Activated T-helper 1 cell treated with Interleukin-2 at 50 U/mL for 16 hours (primary cell): ENCODE measurements around the gene GPHA2.

Source experiments
- DNase-seq: peaks from one replicate; pipeline ENCODE4 v3.0.0-alpha.2; 2020; ENCODE audit warnings: low read depth

Gene GPHA2

DNA sequence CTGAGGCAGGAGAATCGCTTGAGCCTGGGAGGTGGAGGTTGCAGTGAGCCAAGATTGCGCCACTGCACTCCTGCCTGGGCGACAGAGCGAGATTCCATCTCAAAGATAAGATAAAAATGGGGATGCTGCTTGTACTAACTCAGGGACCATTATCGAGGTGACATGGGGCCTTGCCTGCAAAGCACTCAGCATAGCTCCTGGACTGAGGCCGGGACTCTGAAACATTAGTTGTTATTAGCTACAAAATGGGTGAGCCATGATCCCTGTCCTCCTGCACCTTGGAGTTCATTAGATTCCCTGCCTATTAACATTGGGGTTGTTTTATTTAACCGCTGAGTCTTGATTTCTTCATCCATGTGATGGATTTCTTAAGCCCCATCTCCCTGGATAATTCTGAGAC, 6.1 kb downstream of the GPHA2 start:
- DNase-seq = no peak

DNA sequence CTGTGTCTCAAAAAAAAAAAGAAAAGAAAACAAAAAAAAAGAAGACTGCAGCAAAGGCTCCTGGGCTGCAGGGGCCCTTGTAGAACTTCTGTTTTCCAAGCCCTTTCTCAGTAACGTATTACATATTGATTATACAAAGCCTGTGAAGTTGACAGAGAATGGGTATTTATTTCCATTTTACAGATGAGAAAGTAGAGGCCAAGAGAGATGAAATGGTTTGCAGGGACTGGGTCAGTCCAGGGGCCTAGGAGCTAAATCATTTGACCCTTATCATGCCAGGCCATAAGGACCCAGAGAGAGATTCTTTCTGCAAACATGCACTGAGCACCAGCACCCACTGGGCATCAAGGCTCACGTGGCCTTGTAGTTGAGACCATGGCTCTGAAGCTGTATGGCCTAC, 6.7 kb downstream of the GPHA2 start:
- no peak for DNase-seq

DNA sequence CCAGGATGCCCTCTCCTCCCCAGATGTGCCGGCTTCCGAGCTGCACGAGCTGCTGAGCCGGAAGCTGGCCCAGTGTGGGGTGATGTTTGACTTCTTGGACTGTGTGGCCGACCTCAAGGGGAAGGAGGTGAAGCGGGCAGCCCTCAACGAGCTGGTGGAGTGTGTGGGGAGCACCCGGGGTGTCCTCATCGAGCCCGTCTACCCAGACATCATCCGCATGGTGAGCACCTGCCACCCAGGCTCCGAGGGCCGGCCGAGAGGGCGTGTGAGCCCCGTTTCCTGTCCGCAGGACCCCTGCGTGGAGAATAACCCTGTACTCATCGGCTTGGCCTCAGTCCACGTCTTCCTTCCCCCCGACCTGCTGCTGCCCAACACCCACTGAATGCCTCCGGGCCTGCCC, 9.0 kb downstream of the GPHA2 start:
- no peak for DNase-seq

DNA sequence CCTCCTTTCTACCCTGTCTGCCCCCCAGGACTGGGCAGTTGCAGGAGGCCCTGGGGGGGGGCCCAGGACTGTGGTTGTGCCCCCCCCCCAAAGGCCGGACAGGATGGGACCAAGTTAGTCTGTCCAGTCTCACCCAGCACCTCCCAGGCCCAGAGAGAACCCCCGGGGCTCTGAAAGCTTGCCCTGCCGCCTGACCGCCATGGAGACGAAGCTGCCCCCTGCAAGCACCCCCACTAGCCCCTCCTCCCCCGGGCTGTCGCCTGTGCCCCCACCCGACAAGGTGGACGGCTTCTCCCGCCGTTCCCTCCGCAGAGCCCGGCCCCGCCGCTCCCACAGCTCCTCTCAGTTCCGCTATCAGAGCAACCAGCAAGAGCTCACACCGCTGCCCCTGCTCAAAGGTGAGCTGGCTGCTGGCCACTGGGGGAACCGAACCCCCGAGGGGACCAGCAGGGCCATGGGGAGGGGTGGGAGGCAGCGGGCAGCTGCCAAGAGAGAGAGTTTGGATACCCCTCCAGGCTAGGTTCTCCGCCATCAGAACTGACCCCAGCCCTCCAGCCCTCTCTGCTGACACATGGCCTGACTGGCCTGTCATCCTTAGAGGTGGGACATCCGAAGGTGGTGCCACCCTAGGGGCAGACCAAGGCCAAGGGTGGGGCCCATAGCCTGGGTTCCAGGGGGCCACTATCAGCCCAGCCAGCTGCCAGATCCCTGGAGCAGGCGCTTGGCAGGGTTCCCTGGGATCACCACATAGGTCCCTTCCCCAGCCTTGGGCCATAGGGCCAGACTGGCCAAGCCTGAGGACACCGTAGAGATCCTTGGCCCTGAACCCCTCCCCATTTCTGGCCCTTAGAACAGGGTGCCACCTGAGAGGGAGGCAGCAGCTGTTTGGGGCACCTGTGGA, 9.9 kb downstream of the GPHA2 start:
- DNase-seq = no peak

DNA sequence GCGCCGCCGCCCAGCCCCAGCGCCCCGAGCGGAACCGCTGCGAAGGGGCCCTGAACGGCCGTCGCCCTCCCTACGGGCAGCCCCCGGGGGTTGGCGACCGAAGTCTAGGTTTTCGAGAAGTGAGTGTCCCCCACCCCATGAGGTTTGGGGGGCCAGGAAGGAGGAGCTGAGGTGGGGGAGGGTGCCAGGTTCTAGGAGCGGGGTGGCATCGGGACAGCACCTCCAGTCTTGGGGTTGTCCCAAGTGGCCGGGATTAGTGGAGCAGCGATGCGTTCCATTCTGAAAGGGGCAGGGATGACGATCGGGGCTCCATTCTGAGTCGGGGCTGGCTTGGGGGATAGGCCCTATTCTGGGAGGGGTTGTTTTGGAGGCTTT, 10.8 kb downstream of the GPHA2 start:
- DNase-seq = no peak

DNA sequence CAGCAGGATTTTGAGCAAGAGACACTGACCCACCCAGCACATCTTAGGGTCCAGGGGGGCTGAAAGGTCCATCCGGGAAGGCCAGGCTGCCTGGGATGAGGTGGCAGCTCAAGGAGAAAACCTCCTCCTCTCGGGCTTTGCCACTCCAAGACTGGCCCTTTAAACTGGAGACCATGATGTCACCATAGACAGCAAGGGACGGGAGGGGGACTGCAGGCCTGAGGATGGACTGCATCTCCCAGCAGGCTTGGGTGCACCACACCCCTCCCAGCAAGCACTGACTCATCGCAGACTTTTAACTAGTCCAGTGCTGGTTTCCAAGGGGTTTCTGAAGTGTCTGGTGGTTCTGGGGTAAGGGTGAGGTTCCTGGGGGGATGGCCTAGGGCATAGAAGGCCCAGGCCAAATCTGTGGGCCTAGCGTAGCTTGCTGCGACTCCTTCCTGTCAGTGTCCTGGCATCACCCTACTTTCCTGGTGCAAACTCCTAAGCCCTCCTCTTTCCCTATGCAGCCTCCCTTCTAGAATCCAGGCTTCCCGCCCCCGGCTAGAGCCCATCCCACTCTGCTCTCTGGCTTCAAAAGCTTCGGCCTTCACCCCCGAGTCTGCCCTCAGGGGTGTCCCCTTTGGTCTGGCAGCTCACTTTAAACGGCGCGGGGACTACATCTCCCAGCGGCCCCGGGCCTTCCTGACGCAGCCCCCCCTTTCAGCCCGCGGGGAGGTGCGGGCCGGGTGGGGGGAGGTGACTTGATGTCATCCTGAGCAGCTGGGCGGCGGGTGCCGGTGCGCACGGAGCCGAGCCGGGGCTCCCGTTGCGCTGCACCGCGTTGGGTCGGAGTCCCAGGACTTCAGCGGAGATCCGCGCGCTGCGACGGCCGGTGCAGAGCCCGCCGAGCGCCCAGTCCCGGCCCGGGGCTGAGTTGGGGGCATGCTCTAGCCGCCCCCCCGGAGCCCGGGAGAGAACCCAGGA, 11.5 kb downstream of the GPHA2 start, which contains the start of gene PPP2R5B:
Gene PPP2R5B (plus strand): TSS at position 746 of the 966 bp plus-strand sequence. CDS start 1,046 bp downstream, outside the sequence.
- peak; percentile 86 for DNase-seq

DNA sequence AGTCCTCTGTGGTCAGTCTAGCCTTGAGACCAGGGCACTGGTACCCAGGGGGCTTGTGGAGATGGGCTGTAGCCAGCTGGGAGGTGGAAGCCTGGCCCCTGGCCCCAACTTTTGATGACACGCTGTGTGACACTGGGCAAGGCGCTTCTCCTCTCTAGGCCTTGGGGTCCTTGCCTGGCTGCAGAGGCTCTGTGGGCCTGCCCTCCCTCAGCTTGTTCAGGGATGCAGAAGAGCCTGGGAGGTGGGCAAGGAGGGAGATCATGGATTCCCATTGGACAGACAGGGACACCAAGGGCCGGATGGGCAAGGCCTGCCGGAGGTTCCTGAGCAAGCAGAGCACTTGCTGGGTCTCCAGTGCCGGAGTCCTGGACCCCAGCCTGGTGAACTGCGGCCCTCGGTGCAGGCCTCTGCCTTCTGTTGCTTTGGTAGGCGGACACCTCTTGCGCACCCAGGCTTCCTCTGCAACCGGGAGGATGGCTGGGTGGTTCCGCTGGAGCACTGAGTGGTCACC, 12.5 kb downstream of the GPHA2 start:
- no peak for DNase-seq

DNA sequence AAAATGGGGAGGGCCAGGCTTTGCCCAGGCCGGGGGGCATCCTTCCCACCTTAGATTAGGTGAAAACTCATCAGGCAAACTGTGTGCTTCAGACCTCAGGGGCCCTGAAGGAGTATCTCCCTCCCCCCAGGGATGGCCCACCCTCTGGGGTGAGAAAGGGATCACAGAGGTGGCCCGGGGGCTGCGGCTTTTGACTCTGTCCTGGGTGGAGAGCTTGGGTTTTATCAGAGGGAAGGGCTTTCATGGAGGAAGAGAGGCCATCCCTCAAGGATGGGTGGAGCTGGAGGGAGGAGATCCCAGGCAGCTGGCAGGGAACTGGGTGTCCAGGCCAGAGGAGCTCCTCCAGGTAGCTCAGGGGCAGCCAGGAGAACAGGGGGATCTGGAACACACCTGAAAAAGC, 14.3 kb downstream of the GPHA2 start:
- no peak for DNase-seq

DNA sequence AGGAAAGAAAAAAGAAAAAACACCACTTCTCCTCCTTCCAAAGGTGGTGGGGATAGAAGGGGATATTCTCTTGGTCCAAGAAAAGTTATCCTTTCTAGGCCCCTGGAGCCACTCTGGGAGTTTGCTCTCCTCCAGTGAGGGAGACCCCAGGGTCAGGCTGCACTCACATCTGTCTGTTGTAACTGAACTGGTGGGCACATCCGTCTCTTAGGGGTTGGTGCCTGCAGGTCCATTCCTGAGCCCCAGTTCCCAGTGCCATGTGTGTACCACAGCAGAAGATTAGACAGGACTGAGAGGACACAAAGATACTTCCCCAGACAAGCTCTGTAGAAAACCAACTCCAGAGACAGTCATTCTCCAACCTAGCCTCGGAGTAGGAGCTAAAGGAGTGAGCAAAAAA, 15.6 kb downstream of the GPHA2 start:
- DNase-seq = no peak

DNA sequence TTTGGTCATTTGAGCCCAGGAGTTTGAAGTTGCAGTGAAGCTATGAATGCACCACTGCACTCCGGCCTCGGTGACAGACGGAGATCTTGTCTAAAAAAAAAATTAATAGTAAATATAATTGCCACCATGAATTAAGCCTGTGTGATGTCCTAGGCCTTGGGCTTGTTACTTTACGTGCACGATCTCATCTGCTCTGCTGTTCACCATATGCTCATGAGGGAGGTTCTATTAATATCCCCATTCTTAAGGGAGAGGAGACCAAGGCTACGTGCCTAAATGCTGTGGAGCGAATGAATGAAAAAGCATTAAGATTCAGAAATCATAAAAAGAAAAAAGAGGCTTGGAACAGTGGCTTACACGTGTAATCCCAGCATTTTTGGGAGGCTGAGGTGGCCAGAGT, 16.1 kb downstream of the GPHA2 start:
- no peak for DNase-seq

DNA sequence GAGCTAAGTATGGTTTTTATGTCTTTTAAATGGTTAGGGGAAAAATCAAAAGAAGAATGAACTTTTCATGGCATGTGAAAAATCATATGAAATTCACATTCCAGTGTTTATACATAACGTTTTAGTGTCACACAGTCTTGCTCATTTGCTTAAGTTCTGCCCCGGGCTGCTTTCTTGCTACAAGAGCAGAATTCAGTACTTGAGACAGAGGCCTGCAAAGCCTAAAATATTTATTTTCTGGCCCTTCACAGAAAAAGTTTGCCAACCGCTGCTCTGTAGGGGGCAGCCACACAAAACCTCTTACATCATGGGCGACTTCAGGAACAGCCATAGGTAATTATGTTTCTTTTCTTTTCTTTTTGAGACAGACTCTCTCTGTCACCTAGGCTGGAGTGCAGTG, 17.7 kb downstream of the GPHA2 start:
- DNase-seq = no peak

DNA sequence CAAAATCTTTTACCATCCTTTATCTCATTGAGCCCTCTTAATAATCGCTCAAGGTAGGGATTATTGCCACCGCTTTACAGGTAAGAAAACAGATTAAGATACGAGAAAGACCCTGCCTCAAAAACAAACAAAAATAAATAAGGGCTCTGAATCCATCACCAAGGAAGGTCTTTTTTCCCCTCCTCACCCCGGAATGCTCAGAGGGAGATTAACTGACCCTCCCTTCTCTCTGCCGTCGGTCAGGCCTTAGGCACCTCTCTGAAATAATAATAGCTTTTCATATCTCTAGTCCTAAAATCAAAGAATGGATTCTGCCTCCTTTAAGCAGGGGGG, 18.1 kb downstream of the GPHA2 start:
- DNase-seq = no peak

DNA sequence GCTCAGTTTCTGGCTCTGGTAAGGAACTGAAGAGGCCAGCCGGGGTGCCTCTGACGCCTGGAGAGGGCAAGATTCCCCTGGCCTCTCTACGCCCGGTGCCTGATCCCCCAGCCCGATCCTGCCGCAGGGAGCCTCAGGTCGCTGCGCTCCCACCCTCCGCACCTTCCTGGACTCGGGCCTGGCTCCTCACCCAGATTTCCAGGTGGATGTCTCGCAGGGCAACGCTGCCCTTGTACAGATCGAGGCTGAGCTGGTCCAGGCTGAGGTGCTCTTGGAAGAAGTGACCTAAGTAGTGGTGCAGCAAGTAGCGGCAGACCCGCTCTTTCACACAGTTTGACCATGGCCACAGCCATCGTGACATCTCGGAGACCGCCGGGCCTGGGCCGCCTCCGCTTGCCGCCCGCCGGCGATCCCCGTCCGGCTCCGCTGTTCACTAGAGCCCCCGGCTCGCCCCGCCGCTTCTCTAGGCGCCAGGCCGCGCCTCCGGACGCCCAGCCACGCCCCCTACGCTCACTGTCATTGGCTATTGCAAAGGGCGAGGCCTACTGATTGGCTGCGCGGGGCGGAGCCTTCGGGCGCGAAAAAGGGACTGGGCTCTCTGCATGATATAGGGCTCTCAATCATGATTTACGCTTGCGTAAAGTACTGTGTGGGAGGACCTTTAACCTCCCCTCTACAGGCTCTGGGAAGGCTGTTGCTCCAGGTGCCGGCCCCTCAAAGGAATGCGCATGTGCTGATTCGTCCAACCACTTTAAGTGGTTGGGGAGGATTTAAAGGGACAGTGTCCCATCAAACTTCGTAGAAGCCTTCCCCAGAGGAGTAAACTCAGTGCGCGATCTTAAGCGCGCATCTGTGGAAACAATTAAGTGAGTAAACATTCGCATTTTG, 18.7 kb downstream of the GPHA2 start, which contains the start of gene ATG2A:
Gene ATG2A (minus strand): TSS at position 435 of the 888 bp plus-strand sequence. CDS start 74 bp downstream, at position 361.
- DNase-seq = peak; percentile 98

DNA sequence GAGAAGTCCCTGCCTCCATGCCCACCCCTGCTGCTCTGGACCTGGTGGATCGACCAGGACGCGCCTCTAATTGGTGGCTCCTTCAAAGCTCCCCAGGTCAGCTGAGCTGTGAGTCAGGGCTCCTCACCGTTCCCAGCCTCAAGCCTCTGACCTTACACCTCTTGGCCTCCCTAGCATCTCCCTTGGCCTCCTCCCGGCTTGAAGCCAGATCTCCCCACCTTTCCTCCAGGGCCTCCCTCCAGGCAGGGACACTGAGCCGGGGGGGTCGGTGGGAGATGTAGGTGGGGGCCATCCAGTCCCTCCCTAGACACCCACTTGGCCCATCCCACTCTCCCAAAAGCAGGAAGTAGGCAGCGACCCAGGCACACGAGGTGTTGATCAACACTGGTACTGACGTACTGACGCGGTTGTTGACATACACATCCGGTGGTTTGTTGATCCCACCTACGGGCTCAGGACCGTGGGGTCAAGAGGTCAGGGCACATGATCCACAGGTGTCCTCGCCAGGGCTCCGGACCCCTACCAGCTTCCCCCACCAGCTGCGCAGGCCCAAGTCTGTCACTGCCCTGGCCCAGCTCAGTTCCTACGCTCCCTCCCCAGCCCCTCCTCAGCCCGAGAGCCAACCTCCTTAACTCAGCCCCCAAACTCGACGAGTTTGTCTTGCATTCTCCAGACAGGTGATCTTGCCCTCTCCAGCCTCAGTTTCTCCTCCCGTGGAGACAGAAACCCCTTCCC, 19.5 kb downstream of the GPHA2 start:
- peak; percentile 24 for DNase-seq

DNA sequence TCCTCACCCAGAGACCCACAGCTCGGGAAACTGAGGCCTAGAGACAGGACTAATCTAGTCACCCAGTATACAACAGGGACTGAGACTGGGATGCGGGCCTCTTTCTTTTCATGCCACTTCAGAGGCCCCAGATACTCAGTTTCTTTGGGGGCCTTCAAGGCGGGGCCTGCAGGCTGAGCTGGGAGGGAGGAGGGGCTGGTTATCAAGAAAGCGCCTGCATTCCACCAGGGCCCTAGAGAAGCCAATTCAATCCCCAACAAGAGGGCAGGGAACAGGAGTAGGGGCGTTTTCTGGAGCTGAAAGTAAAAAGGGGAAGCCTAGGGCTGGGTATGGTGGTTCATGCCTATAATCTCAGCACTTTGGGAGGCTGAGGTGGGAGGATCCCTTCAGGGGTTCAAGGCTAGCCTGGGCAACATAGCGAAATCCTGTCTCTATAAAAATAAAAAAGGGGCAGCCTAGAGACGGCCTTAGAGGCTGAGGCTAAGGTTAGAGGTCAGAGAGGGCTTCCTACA, 20.3 kb downstream of the GPHA2 start:
- no peak for DNase-seq

DNA sequence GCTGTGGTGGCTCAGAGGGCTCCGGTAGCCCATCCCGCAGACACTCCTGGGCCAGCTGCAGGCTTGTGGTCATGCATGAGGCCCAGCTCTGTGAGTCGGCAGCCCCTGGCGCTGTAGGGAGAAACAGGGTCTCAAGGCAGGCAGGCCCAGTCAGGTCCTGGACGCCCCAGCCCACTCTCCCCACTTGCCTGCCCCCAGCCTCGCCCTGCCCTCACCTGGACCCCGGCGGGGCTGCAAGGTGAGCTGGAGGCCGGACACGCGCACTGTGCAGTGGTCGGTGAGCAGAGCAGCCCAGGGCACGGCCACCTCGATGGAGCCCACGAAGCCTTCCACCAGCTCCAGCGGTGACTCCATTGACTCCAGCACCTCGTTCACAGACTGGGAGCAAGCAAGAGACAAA, 21.6 kb downstream of the GPHA2 start:
- DNase-seq = no peak

DNA sequence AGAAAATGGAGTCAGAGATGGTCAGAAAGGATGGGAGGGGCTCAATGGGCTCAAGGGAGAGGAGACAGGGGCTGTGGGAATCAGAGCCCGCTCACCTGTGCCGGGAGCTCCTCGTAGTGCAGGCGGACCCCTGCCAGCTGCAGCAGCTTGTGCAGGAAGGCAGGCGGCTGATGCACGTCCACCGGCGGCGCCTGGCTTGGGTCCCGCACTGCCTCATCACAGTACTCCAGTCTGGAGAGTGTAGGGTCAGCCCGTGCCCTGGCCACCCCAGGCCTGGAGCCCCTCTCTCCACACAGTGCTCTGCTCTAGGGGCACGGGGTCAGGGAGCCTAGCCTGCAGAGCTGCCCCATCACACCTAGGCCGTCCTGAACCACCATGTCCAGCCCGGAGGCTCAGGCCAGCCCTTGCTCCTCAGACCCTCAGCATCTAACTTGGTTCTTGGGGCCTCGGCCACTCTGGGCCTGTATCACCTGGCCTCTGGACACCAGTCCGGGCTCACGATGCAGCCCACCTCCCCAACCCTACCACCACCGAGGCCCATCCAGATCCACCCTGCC, 22.4 kb downstream of the GPHA2 start:
- DNase-seq = no peak

DNA sequence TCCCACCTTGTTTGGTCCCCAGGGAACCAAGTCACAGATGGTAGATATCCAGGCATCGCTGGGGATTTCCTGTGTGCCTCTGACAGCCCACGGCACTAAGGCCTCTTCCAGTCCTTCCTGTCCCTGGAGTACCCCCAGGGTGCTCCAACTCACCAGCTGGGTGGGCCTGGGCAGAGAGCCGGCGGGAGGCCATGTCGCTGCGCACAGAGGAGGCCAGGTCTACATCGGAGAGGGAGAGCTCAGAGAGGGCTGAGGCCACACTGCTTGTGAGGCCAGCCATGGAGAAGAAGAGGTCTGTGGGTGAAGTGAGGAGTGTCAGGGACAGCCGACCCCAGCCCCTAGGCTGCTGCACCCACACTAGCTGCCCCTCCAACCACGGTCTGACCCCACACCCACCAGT, 24.0 kb downstream of the GPHA2 start:
- DNase-seq = no peak

DNA sequence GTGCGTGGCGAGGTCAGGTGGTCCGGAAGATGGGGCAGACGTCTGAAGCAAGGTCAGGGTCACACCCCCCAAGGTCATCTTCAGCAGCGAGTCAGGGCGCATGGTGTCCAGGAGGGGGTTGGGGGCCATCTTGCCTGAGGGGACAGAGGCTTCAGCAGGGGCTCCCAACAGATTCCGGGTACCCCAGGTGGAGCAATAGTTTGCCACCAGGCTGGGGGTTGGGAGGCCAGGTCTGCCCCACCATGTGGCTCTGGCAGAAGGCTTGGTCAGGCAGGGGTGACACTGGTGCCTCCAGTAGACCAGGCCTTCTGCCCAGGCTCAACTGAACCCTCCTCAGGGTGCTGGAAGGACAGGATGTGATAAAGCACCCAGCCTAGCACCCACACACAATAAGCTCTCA, 24.6 kb downstream of the GPHA2 start:
- no peak for DNase-seq

DNA sequence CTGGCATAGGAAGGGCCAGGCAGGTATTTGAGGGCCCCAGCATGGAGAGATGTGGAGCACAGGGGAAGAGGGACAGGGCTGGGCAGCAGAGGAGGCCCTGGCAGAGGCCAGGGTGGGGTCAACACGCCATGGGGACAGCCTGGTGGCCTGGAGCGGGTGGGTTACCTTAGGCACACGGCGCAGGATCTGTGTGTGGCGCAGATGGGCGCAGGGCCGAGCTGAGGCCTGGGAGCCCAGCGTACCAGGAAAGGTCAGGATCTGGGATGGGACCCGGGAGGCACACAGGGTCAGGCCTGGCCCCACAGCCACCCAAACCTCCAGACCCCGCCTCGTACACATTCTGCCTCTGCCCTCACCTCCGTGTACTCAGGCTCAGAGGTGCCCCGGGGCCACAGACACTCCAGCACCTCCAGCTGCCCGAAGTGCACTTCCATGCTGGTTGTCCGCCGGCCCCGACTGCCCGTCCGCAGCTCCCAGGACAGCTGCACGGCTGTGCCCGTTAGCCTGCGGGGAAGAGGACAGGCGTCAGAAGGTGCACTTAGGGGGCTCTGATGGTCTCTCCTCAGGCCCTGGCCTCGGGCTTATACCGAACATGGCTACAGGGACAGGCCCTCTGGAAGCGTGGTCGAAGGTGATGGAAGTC, 25.1 kb downstream of the GPHA2 start:
- DNase-seq = no peak
